NCI-H2081 treated with DMSO at 0.1 percent for 48 hours (cell line): ENCODE results near the gene ACO2.
"Not testable (repeated sequence)": the region's sequence is repeated elsewhere in the genome, so short reads cannot be mapped to it uniquely, and the experiment has no call there.

Source experiments
- DNase-seq: peaks from one replicate; lab custom pipeline; 2025; lab: John Stamatoyannopoulos, UW

Gene ACO2

GRCh38 chr22:41468381-41469217, at the start of gene ACO2, which contains the start of gene PHF5A:
ACO2 (plus strand) TSS chr22:41469117; CDS start chr22:41469147, 30 bp downstream.
PHF5A (minus strand) TSS chr22:41468692; CDS start chr22:41468653, 39 bp downstream.
- DNase-seq, result peak; percentile 87

GRCh38 chr22:41425660-41426365, 43.1 kb upstream of the ACO2 start:
- no peak for DNase-seq

GRCh38 chr22:41429232-41429950, 39.5 kb upstream of the ACO2 start:
- DNase-seq, result no peak

GRCh38 chr22:41429951-41430332, 39.0 kb upstream of the ACO2 start:
- DNase-seq, result no peak

GRCh38 chr22:41431656-41432055, 37.3 kb upstream of the ACO2 start:
- no peak for DNase-seq

- DNase-seq, result not testable (repeated sequence)
Observed at GRCh38 chr22:41433480-41433879, 35.4 kb upstream of the ACO2 start.

- DNase-seq, result not testable (repeated sequence)
Observed at GRCh38 chr22:41434361-41435003, 34.4 kb upstream of the ACO2 start.

GRCh38 chr22:41435560-41435959, 33.4 kb upstream of the ACO2 start:
- DNase-seq, result no peak

GRCh38 chr22:41436322-41437113, 32.4 kb upstream of the ACO2 start:
- DNase-seq, result no peak

GRCh38 chr22:41437198-41437597, 31.7 kb upstream of the ACO2 start:
- DNase-seq, result no peak

GRCh38 chr22:41440511-41440910, 28.4 kb upstream of the ACO2 start:
- not testable (repeated sequence) for DNase-seq

- DNase-seq, result no peak
Observed at GRCh38 chr22:41442240-41442792, 26.6 kb upstream of the ACO2 start.

- peak; percentile 55 for DNase-seq
Observed at GRCh38 chr22:41444360-41445128, 24.4 kb upstream of the ACO2 start.

GRCh38 chr22:41445129-41446056, 23.5 kb upstream of the ACO2 start:
- DNase-seq, result no peak

- DNase-seq, result no peak
Observed at GRCh38 chr22:41446057-41446501, 22.8 kb upstream of the ACO2 start.

GRCh38 chr22:41446639-41447434, 22.1 kb upstream of the ACO2 start, which contains the start of gene TOB2:
TOB2 (minus strand) TSS chr22:41446801; CDS start chr22:41437345, 9,456 bp downstream.
- DNase-seq, result peak; percentile 53

GRCh38 chr22:41447435-41448188, 21.3 kb upstream of the ACO2 start:
- peak; percentile 5 for DNase-seq
